NCI-H2171 (cell line): ENCODE measurements around the gene DHX34.
"Not testable (repeated sequence)": the region's sequence is repeated elsewhere in the genome, so short reads cannot be mapped to it uniquely, and the experiment has no call there.

Source experiments
- DNase-seq: peaks from one replicate; lab custom pipeline; 2025; lab: John Stamatoyannopoulos, UW

DHX34 gene

GRCh38 chr19:47331490-47331889 is 17.6 kb upstream of the DHX34 start:
- DNase-seq: no peak

GRCh38 chr19:47331931-47332547 is 17.1 kb upstream of the DHX34 start, which contains the start of gene C5AR2:
Gene C5AR2, plus strand, starts transcription at chr19:47332175. Its CDS starts 8,625 bp downstream, at chr19:47340800.
- DNase-seq: no peak

- DNase-seq: not testable (repeated sequence)
These were observed 12.1 kb upstream of the DHX34 start for GRCh38 chr19:47336765-47337718.

- no peak for DNase-seq
These were observed 9.8 kb upstream of the DHX34 start for GRCh38 chr19:47339196-47339880.

- no peak for DNase-seq
These were observed 8.5 kb upstream of the DHX34 start for GRCh38 chr19:47340477-47341208.

- no peak for DNase-seq
These were observed 7.4 kb upstream of the DHX34 start for GRCh38 chr19:47341734-47342133.

GRCh38 chr19:47343194-47343802 is 5.8 kb upstream of the DHX34 start:
- no peak for DNase-seq

- no peak for DNase-seq
These were observed 4.7 kb upstream of the DHX34 start for GRCh38 chr19:47344425-47344824.

- not testable (repeated sequence) for DNase-seq
These were observed 3.1 kb upstream of the DHX34 start for GRCh38 chr19:47346024-47346423.

GRCh38 chr19:47350630-47351029 is 1.5 kb downstream of the DHX34 start:
- DNase-seq: no peak

- no peak for DNase-seq
These were observed 2.4 kb downstream of the DHX34 start for GRCh38 chr19:47351548-47351947.

GRCh38 chr19:47352095-47352494 is 3.0 kb downstream of the DHX34 start:
- no peak for DNase-seq

- DNase-seq: no peak
These were observed 4.2 kb downstream of the DHX34 start for GRCh38 chr19:47353307-47353712.

GRCh38 chr19:47356900-47357299 is 7.8 kb downstream of the DHX34 start:
- DNase-seq: no peak

- DNase-seq: no peak
These were observed 8.9 kb downstream of the DHX34 start for GRCh38 chr19:47357788-47358680.

- DNase-seq: no peak
These were observed 9.8 kb downstream of the DHX34 start for GRCh38 chr19:47358936-47359335.

GRCh38 chr19:47362321-47362720 is 13.2 kb downstream of the DHX34 start:
- no peak for DNase-seq

GRCh38 chr19:47363758-47364531 is 14.8 kb downstream of the DHX34 start:
- DNase-seq: no peak

- not testable (repeated sequence) for DNase-seq
These were observed 16.3 kb downstream of the DHX34 start for GRCh38 chr19:47365455-47365854.
